ENCODE measurements around the gene NOS1AP.

DNA sequence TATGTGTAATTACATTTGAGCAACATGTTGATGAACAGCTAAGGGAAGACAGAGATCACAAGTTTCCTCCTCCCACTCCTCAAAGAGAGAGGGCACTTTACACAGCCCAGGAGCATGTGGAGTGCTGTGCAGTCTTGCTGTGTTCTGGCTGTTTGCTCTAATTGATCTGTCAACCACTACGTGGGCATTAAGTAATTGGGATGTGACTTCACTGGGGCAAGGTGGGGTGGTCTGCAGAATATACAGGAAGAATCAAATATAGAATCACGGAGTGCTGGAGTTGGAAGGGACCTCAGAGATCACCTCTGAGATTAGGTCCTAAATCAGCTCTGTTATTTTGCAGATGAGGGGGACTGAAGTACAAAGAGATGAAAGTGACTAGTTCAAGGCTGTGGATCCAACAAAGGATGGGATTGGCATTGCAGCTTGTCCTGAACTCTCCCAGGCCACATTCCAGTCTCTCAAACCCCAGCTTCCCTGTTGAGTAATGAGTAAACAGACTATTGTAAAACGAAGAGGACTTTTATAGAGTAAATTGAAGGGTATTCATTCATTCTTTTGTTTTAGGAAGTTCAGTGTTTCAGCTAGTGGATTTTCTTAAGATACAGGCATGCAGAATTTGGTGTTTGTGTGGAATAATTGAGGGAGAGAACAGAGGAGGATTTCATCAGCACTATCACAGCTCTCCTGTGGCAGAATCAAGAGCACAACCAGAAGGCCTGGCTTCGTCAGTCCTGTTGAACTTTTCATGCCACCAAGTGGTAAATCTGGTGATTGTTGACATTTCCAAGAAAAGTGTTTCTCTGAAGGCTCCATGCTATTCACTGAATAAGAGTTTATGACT lies 22.4 kb downstream of the NOS1AP start:
- no peak for TF ChIP-seq POLR2AphosphoS5 (IDR thresholded peaks at IDR 0.05; ENCODE audit: low read depth, low read length)
- no peak for TF ChIP-seq TAF1 (IDR thresholded peaks at IDR 0.05; ENCODE audit: borderline replicate concordance, low read depth, low read length)
